ENCODE data around the gene SH2B2. TPM values are rescaled to one million over a fixed set of nuclear protein-coding genes. Genes with fewer than 3 reads are reported as not detected.

SH2B2 gene
- total RNA-seq, 3 donors from 2014 or later (not counting 1 experiment from before 2014, with no cell fraction given), result 1.6 to 2.9 (median 2.0) TPM

GRCh38 chr7:102284399-102284798 lies 2.3 kb upstream of the SH2B2 start:
- H3K27ac ChIP-seq (ENCODE audit: low read length), result no peak overlapping the region
- Mint-ChIP-seq H3K27ac (peak overlapping the region in 1 of 2 donors; percentile 79), H3K4me3 (peak overlapping the region; percentile 84)

DNA sequence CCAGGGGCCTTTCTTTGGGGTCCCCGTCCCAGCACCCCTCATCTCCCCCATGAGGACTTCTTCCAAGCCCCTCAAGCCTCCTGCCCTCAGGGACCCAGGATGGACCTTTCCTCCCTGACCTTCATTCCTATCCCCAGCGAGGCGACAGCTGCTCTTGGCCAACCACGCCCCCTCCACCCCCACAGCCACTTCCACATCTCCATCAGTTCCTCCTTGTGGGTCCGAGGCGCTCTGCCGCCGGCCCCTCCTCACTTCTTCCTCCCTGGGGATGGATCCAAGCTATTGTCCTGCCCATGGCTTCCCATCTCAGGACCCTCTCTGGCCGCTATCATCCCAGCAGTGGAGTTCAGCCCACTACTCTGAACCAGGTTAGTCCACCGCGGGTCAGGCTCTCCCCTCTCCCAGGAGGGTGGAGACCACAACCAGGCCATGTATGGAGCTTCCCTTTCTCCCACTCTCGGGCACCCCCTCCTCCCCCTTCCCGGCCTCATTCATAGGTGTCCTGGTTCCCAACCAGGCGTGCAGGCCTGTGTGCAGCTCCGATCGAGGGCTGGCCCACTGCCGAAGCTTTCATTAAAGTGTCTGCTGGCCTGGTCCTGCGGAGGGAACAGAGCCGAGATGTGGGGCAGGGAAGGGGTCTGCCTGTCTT lies 1.7 kb upstream of the SH2B2 start:
- Mint-ChIP-seq H3K27ac (peak overlapping the region in 1 of 2 donors; percentile 79), H3K36me3 (no peaks in the 10 kb centered on the region), H3K4me1 (peaks cover 0 to 14% of the 10 kb centered on the region in 2 donors), H3K9me3 (no peaks in the 10 kb centered on the region), H3K27me3 (ENCODE audit: low read depth in 2 of 2) (peaks cover 0 to 4% of the 10 kb centered on the region in 2 donors), H3K4me3 (peak overlapping the region; percentile 84)
- no peaks in the 10 kb centered on the region for H3K27me3 ChIP-seq (ENCODE audit: control insufficient read depth, insufficient read depth, low read length)
- ATAC-seq (no peak), DNase-seq (no peak)
- no peak for TF ChIP-seq CTCF (IDR thresholded peaks at IDR 0.05)
- H3K27ac ChIP-seq (ENCODE audit: low read length), result no peak overlapping the region
- intact Hi-C loops (cut with micrococcal nuclease), result no loop called here
- 26% methylated on average over 19 of the region's 19 CpGs for WGBS (ENCODE audit: insufficient coverage)
- H3K36me3 ChIP-seq (ENCODE audit: control insufficient read depth, insufficient read depth, low read length), result no peaks in the 10 kb centered on the region
- H3K9me3 ChIP-seq (ENCODE audit: control insufficient read depth, insufficient read depth, low read length), result no peaks in the 10 kb centered on the region
- H3K4me3 ChIP-seq (ENCODE audit: low read length), result no peak overlapping the region
- peaks cover 54% of the 10 kb centered on the region for H3K4me1 ChIP-seq (ENCODE audit: control insufficient read depth, insufficient read depth, low read length)

More at GRCh38 chr7:102284399-102284798, 2.3 kb upstream of the SH2B2 start:
- no peak overlapping the region for H3K4me3 ChIP-seq (ENCODE audit: low read length)
- no peaks in the 10 kb centered on the region for H3K9me3 ChIP-seq (ENCODE audit: control insufficient read depth, insufficient read depth, low read length)
- intact Hi-C loops (cut with micrococcal nuclease), result no loop called here
- DNase-seq, result peak in 1 of 2 donors; percentile 72
- no peak for ATAC-seq
- no peaks in the 10 kb centered on the region for H3K27me3 ChIP-seq (ENCODE audit: control insufficient read depth, insufficient read depth, low read length)
- Mint-ChIP-seq H3K27me3 (ENCODE audit: low read depth in 2 of 2) (peaks cover 0 to 3% of the 10 kb centered on the region in 2 donors), H3K36me3 (no peaks in the 10 kb centered on the region), H3K9me3 (no peaks in the 10 kb centered on the region), H3K4me1 (peaks cover 0 to 19% of the 10 kb centered on the region in 2 donors)
- peaks cover 53% of the 10 kb centered on the region for H3K4me1 ChIP-seq (ENCODE audit: control insufficient read depth, insufficient read depth, low read length)
- H3K36me3 ChIP-seq (ENCODE audit: control insufficient read depth, insufficient read depth, low read length), result no peaks in the 10 kb centered on the region
- WGBS (ENCODE audit: insufficient coverage), result 42% methylated on average over 11 of the region's 12 CpGs
- TF ChIP-seq CTCF (IDR thresholded peaks at IDR 0.05), result no peak

- H3K4me1 Mint-ChIP-seq, result peaks cover 0 to 14% of the 10 kb centered on the region in 2 donors
- Histone ChIP-seq H3K9me3 (ENCODE audit: control insufficient read depth, insufficient read depth, low read length) (no peaks in the 10 kb centered on the region), H3K36me3 (ENCODE audit: control insufficient read depth, insufficient read depth, low read length) (no peaks in the 10 kb centered on the region), H3K27ac (ENCODE audit: low read length) (peak overlapping the region; percentile 29), H3K4me1 (ENCODE audit: control insufficient read depth, insufficient read depth, low read length) (peaks cover 55% of the 10 kb centered on the region), H3K4me3 (ENCODE audit: low read length) (peak overlapping the region; percentile 39), H3K27me3 (ENCODE audit: control insufficient read depth, insufficient read depth, low read length) (no peaks in the 10 kb centered on the region)
- peak overlapping the region; percentile 84 for H3K4me3 Mint-ChIP-seq
- intact Hi-C loops (cut with micrococcal nuclease), result no loop called here
- peak overlapping the region in 1 of 2 donors; percentile 79 for H3K27ac Mint-ChIP-seq
- WGBS (ENCODE audit: insufficient coverage), result 8% methylated on average over 19 of the region's 19 CpGs
- ATAC-seq (no peak), DNase-seq (no peak)
- no peak for TF ChIP-seq CTCF (IDR thresholded peaks at IDR 0.05)
- H3K36me3 Mint-ChIP-seq, result no peaks in the 10 kb centered on the region
- H3K27me3 Mint-ChIP-seq (ENCODE audit: low read depth in 2 of 2), result peaks cover 0 to 7% of the 10 kb centered on the region in 2 donors
- no peaks in the 10 kb centered on the region for H3K9me3 Mint-ChIP-seq
These were observed 980 bp upstream of the SH2B2 start for GRCh38 chr7:102285540-102286236.
